Body of pancreas (tissue), 4 donors: ENCODE data around the gene LPAR1.

ENCODE experiments used
- CTCF ChIP-seq, 7 experiments: fragments of 450-650 bp in 4 of 7; fragments of 200-600 bp in 3 of 7; sonication (generic) in 3 of 7; IDR thresholded peaks; one replicate each; pipeline ENCODE4 v1.5.1; 2016 to 2019; ENCODE audit warnings: antibody characterized with exemption in 7 of 7
- POLR2A ChIP-seq, 3 donors: fragments of 450-650 bp; IDR thresholded peaks; one replicate each; pipeline ENCODE4 v1.6.1; 2016; ENCODE audit warnings: antibody characterized with exemption in 3 of 3, mild to moderate bottlenecking in 2 of 3

DNA sequence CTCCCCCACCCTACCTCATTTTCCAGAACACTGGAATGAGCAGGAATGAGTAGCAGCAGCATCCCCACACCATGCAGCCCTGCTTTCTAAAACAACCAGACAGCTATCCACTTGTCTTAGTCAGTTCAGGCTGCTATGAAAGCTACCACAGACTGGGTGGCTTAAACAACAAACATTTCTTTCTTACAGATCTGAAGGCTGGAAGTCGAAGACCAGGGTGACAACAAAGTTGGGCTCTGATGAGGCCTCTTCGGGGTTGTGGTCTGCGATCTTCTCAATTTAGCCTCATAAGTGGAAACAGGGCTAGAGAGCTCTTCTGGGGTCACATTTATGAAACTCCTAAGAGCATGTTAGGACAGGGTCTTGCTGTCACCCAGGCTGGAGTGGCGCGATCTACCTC, 38.9 kb downstream of the LPAR1 start:
- TF ChIP-seq CTCF (IDR thresholded peaks at IDR 0.05), result no peak
- TF ChIP-seq POLR2A (IDR thresholded peaks at IDR 0.05), result no peak
